ENCODE results near the gene LRRC23.
A peak's percentile ranks its signal among the peaks of the same experiment; 100 is the strongest.
"Not testable (repeated sequence)": the region's sequence is repeated elsewhere in the genome, so short reads cannot be mapped to it uniquely, and the experiment has no call there.

Gene LRRC23

DNA sequence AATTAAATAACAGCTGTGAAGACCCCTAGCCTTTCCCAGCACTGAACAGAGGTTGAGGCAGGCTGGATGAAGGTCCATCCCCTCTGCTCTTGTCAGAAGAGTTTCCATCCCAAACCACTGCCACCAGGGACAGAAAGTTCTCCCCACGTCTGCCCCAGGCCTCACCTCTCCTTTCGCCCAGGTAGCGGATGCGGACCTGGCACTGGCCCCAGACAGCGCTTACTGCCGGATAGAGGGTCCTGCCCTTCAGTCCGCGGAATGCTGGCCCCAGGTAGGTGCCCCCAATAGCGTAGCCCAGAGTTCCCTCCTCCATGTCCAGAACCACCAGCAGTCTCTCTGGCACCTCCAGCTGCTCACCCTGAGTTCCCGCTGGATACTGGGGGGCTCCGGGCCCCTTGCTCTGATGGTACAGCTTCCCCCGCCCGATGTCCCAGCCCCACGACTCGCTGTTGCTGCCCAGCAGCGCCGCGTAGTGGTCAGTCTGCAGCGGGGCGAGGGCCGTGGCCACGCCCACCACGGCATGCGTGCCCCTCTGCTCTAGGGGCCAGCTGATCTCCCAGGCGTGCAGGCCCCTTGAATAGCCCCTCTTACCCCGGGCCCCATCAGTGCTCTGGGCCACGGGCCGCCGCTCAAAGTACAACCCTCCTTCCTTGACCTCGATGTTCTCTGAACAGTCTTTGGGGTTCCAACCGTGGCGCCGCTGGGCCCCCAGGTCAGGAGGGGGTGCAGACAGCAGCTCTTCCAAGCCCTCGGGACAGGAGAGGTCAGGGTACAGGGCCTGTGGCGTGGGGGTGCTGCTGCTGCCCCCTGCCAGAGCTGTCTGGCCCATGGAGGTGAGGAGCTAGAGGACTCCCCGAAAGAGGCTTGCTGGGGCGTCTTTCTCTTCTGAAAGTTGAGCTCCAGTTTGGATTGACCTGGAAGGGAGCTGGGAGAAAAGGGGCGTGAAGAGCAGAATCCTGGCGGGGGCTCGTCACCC lies 32.3 kb upstream of the LRRC23 start:
- peak; percentile 70 for DNase-seq

GRCh38 chr12:6873094-6874014 lies 31.3 kb upstream of the LRRC23 start, which contains the start of gene SPSB2:
TSS of gene SPSB2 (minus strand) at chr12:6873303. CDS start at chr12:6872901, 402 bp downstream.
- peak; percentile 98 for DNase-seq

- DNase-seq, result not testable (repeated sequence)
These were observed 30.6 kb upstream of the LRRC23 start for GRCh38 chr12:6874015-6874368.

DNA sequence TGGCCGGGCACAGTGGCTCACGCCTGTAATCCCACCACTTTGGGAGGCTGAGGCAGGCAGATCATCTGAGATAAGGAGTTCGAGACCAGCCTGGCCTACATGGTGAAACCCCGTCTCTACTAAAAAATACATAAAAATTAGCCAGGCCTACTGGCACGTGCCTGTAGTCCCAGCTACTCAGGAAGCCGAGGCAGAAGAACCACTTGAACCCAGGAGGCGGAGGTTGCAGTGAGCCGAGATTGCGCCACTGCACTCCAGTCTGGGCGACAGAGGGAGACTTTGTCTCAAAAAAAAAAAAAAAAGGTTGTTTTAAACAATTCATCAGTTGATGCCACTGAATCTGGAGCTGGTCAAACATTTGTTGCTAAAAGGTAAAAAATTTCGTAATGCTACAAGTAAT lies 24.8 kb upstream of the LRRC23 start:
- not testable (repeated sequence) for DNase-seq

DNA sequence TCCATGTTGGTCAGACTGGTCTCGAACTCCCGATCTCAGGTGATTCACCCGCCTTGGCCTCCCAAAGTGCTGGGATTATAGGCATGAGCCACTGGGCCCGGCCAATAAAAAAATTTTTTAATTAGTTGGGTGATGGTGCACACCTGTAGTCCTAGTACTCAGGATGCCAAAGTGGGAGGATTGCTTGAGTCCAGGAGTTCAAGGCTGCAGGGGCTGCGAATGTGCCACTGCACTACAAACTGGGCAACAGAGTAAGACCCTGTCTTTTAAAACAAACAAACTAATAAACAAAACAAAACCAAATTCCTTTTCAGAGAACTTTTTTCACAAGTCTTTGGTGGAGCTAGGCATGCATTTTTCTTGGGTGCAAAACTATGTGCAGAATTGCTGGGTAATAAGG lies 21.4 kb upstream of the LRRC23 start:
- DNase-seq, result no peak

DNA sequence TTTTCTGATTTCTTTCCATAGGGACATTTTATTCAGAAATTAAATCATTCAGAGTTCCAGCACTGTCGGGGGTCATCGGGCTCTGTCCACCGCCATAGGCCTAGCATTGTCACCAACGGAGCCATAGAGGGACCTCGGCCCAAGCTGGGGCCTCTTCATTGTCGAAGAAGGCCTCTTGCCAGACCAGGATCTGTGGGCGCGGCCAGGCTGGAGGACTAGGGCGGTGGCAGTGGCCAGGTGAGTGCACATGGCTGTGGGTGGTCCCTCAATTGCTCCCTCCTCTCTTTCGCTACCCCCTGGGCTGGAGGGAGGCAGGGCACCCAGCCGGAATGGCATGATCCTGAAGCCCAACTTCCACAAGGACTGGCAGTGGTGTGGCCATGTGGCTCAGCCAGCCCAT lies 20.9 kb upstream of the LRRC23 start:
- DNase-seq, result no peak

DNA sequence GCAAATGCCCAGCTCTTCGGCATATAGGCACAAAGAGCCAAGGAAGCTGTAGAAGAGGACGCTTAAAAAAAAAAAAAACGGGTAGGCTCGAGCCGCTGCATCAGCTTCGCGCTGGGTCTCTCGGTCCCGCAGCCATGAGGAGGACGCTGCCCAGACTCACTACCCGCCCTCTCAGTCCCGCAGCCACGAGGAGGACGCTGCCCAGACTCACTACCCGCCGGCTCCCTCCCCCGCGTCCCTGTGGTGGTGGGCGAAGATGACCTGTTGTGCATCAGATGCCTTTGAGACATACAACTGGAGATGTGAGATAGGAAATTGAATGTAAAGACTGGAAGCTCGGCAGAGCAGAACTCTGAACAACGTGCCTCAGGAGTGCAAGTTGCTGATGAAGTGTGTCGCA lies 20.1 kb upstream of the LRRC23 start:
- DNase-seq, result no peak

- not testable (repeated sequence) for DNase-seq
These were observed 18.2 kb upstream of the LRRC23 start for GRCh38 chr12:6886206-6886999.

DNA sequence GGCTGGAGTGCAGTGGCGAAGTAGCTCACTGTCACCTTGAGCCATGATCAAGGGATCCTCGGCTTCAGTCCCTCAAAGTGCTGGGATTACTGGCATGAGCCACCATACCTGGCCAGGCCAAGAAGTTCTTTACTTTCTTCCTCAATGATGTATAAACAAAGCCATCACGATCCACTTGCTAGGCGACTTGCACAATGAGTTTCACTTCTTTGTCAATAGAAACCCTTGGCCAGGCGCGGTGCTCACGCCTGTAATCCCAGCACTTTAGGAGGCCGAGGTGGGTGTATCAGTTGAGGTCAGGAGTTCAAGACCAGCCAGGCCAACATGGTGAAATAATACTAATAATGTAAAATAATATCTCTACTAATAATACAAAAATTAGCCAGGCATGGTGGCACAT lies 17.2 kb upstream of the LRRC23 start:
- peak; percentile 78 for DNase-seq

GRCh38 chr12:6888360-6888759 lies 16.3 kb upstream of the LRRC23 start:
- DNase-seq, result no peak

GRCh38 chr12:6888794-6889193 lies 15.8 kb upstream of the LRRC23 start:
- DNase-seq, result not testable (repeated sequence)

- not testable (repeated sequence) for DNase-seq
These were observed 14.6 kb upstream of the LRRC23 start for GRCh38 chr12:6889775-6890573.

GRCh38 chr12:6890789-6891645 lies 13.6 kb upstream of the LRRC23 start:
- peak; percentile 98 for DNase-seq

DNA sequence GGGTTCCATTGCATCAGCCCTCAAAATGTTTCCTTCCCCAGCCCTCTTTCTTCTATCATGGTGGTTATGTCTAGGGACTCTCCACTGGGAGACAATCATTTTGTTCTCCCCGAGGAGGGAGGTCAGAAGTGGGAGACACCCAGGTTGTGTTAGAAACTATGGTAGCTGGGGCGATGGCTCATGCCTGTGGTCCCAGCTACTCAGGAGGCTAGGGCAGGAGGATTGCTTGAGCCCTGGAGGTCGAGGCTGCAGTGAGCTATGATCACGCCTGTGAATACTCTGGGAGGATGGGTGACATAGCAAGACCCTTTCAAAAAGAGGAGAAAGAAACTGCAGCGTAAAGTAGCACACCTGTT lies 13.0 kb upstream of the LRRC23 start:
- DNase-seq, result no peak

DNA sequence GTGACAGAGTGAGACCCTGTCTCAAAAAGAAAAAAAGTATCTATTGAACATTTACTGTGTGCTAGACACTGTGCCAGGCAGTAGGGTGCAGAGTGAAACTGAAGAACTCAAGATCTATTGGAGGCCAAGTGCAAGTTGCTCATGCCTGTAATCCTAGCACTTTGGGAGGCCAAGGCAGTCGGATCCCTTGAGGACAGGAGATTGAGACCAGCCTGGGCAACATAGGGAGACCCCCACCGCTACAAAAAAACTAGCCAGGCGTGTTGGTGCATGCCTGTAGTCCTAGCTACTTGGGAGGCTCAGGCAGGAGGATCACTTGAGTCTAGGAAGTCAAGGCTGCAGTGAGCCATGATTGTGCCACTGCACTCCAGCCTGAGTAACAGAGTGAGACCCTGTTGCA lies 11.9 kb upstream of the LRRC23 start:
- DNase-seq, result not testable (repeated sequence)

- peak; percentile 51 for DNase-seq
These were observed 10.3 kb upstream of the LRRC23 start for GRCh38 chr12:6894321-6894720.

DNA sequence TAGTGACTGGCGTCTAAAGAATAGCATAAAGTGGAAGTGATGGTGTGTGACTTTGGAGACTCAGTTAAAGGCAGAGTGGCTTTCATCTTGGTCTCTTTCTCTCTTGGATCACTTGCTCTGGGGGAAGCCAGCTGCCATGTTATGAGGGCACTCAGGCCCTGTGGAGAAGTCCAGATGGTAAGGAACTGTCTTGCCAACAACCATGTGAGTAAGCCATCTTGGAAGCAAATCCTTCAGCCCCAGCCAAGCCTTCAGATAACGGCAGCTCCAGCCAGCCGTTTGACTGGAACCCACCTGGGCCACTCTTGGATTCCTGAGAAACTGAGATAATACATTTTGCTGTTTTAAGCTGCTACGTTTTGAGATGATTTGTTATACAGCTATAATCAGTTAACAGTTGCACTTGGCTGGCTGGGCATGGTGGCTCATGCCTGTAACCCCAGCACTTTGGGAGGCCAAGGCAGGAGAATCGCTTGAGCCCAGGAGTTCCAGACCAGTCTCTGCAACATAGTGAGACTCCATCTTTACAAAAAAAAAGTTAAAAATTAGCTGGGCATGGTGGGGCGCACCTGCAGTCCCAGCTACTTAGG lies 7.7 kb upstream of the LRRC23 start:
- DNase-seq, result no peak

- DNase-seq, result peak; percentile 50
These were observed 5.2 kb upstream of the LRRC23 start for GRCh38 chr12:6899427-6899826.

DNA sequence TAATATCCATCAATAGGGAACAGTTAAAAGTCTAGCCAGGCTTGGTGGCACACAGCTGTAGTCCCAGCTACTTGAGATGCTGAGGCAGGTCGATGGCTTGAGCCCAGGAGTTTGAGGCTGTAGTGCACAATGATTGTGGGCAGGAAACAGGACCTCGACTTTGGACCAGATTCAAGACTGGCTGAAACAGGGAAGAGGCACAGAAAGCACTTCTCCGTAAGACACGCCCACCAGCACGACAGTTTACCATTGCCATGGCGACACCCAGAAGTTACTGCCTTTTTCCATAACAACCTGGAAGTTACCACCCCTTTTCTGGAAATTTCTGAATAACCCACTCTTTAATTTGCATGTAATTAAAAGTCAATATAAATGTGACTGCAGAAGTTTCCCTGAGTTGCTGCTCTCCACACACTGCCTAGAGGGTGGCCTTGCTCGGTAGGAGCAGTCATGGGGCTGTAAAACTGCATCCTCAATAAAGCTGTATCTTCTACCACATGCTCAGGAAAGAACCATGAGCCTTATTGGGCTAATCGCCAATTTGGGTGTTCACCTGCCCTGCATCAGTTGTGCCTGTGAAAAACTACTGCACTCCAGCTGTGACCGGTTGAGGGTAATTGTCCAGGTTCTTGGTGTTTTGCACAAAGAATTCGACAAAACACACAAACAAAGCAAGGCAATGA lies 4.6 kb upstream of the LRRC23 start:
- DNase-seq, result peak; percentile 85

DNA sequence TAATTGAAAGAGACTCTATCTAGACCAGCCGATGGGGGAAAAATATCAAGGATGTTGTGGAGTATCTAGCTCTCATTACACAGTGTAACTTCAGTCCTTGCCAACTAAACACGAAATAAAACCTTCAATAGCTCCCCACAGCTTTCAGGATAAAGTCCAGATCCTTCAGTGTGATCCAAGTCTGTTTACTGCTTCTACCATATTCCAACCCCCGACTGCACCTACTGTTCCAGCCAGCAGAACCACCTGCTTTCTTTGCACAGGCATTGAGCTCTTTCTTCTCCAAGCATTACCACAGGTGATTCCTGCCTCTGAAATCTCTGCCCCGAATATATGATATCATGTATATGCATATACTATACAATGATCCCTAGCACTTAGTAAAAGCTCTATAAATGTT lies 2.2 kb upstream of the LRRC23 start:
- no peak for DNase-seq

All from inflammatory macrophage treated with lipopolysaccharide for 4 hours (primary cell).